Erythroblast (primary cell): ENCODE measurements around the gene NFIA.

Experiments
- GATA1 ChIP-seq: IDR thresholded peaks from 2 replicates; pipeline ENCODE4 v1.6.1; 2011; ENCODE audit warnings: low read depth, mild to moderate bottlenecking, control low read depth, low read length, moderate library complexity
- POLR2A ChIP-seq: IDR thresholded peaks from 2 replicates; pipeline ENCODE4 v1.6.1; 2011; ENCODE audit warnings: mild to moderate bottlenecking, low read length

- no peak for TF ChIP-seq POLR2A
- TF ChIP-seq GATA1, result no peak
Measured at GRCh38 chr1:61388566-61388965, 306.2 kb downstream of the NFIA start.
